K562 (cell line): ENCODE results near the gene ANO6. TPM values are rescaled to one million over a fixed set of nuclear protein-coding genes. Genes with fewer than 3 reads are reported as not detected.

Source experiments
- ATAC-seq: fragments of 200-7000 bp; cut with Tn5 transposase; 3 replicates; pipeline ENCODE4 v1.9.1; 2020; ENCODE audit warnings: moderate library complexity
- BruUV-seq: library from RNA; stranded (reverse); fragments of 400-500 nt; replicated peaks from 2 replicates; lab custom pipeline; 2021; lab: Mats Ljungman, UMichigan
- CTCF ChIA-PET: fragments of 300-600 bp; formaldehyde crosslinking; extraction: SDS; loops from one replicate; lab custom pipeline; 2021; ENCODE audit warnings: low intra/inter-chr PET ratio; lab: Yijun Ruan, JAX
- POLR2A ChIA-PET: fragments of 300-600, 350-650 bp; sonication (Branson Sonifier 250); formaldehyde crosslinking; extraction: SDS; loops from one replicate; lab custom pipeline; 2021; ENCODE audit warnings: antibody characterized with exemption, inconsistent platforms; lab: Yijun Ruan, JAX
- DNase-seq, 4 experiments: peaks; one replicate each; pipeline versions ENCODE4 v3.0.0 to v3.0.0-alpha.2; 2011 to 2018; ENCODE audit warnings: low spot score in 3 of 4, mixed read lengths in 3 of 4; ENCODE audit errors: extremely low read depth in 1 of 4
- FAIRE-seq: peaks from 2 replicates; lab custom pipeline; 2011; peaks lifted over from hg19 to GRCh38; lab: Jason Lieb, UNC
- H2AFZ ChIP-seq: 2 replicates; pipeline ENCODE4 v1.6.0; 2011; ENCODE audit warnings: low read depth, low read length, control low read depth, inconsistent platforms
- H3K27ac ChIP-seq: fragments of 200-600 bp; 3 replicates; pipeline ENCODE4 v1.8.0; 2011; ENCODE audit warnings: low read depth, mild to moderate bottlenecking, control low read depth, inconsistent platforms, low read length, moderate library complexity, mixed read lengths; ENCODE audit errors: extremely low read depth
- H3K27me3 ChIP-seq, 2 experiments: fragments of 300-600 bp in 1 of 2; 2 replicates in 1 of 2; 3 replicates in 1 of 2; pipeline versions ENCODE4 v1.6.0 to v1.8.0; 2011; ENCODE audit warnings: inconsistent platforms in 2 of 2, low read length in 2 of 2, mild to moderate bottlenecking in 1 of 2, mixed read lengths in 1 of 2, moderate library complexity in 1 of 2; ENCODE audit not compliant: control insufficient read depth in 2 of 2, insufficient read depth in 2 of 2
- H3K36me3 ChIP-seq: fragments of 300-600 bp; 3 replicates; pipeline ENCODE4 v1.8.0; 2011; ENCODE audit warnings: mild to moderate bottlenecking, low read length, inconsistent platforms; ENCODE audit not compliant: control insufficient read depth, insufficient read depth
- H3K4me1 ChIP-seq, 2 experiments: fragments of 200-600 bp in 1 of 2; replicated peaks in 1 of 2; 2 replicates in 1 of 2; 3 replicates in 1 of 2; pipeline versions ENCODE4 v1.5.1 to v1.8.0; 2011; ENCODE audit warnings: inconsistent platforms in 2 of 2, low read length in 2 of 2, mild to moderate bottlenecking in 1 of 2, mixed read lengths in 1 of 2, moderate library complexity in 1 of 2; ENCODE audit not compliant: control insufficient read depth in 2 of 2, insufficient read depth in 2 of 2
- H3K4me2 ChIP-seq: 2 replicates; pipeline ENCODE4 v1.6.1; 2011; ENCODE audit warnings: low read length, control low read depth, inconsistent platforms, mixed read lengths; ENCODE audit not compliant: insufficient read depth
- H3K4me3 ChIP-seq: fragments of 200-600 bp; sonication (generic), shearing (Covaris generic); 2 replicates; pipeline ENCODE4 v1.5.1; 2016; ENCODE audit warnings: control low read depth, inconsistent platforms
- H3K79me2 ChIP-seq: fragments of 200-600 bp; 3 replicates; pipeline ENCODE4 v1.8.0; 2011; ENCODE audit warnings: low read length, inconsistent platforms; ENCODE audit not compliant: control insufficient read depth, insufficient read depth
- H3K9ac ChIP-seq, 2 experiments: 2 replicates each; pipeline versions ENCODE4 v1.6.0 to v1.6.1; 2011; ENCODE audit warnings: low read depth in 2 of 2, low read length in 2 of 2, control low read depth in 1 of 2, inconsistent platforms in 1 of 2, mild to moderate bottlenecking in 1 of 2, mixed read lengths in 1 of 2; ENCODE audit not compliant: insufficient read depth in 1 of 2
- H3K9me1 ChIP-seq: one replicate; pipeline ENCODE4 v1.6.0; 2011; ENCODE audit warnings: inconsistent platforms, mild to moderate bottlenecking, low read length, moderate library complexity; ENCODE audit not compliant: control insufficient read depth, insufficient read depth
- H3K9me3 ChIP-seq: replicated peaks from 2 replicates; pipeline ENCODE4 v1.5.1; 2011; ENCODE audit warnings: low read depth, low read length, inconsistent platforms; ENCODE audit not compliant: control insufficient read depth, insufficient read depth
- H4K20me1 ChIP-seq: replicated peaks from 2 replicates; pipeline ENCODE4 v1.6.1; 2011; ENCODE audit warnings: low read length, inconsistent platforms, mixed read lengths; ENCODE audit not compliant: control insufficient read depth, insufficient read depth
- BRD4 ChIP-seq: fragments of 200-600 bp; sonication (generic); IDR thresholded peaks from 2 replicates; pipeline ENCODE4 v1.6.1; 2017; ENCODE audit warnings: inconsistent platforms
- CSDE1 ChIP-seq, 2 experiments: fragments of 450-650 bp; IDR thresholded peaks; 2 replicates each; pipeline ENCODE4 v1.6.1; 2016; ENCODE audit warnings: mild to moderate bottlenecking in 1 of 2
- DLX4 ChIP-seq: fragments of 250-450 bp; sonication (Bioruptor Pico); IDR thresholded peaks from 2 replicates; pipeline ENCODE4 v1.6.1; 2021; ENCODE audit warnings: mild to moderate bottlenecking
- E2F3 ChIP-seq: fragments of 250-450 bp; sonication (Bioruptor Pico); IDR thresholded peaks from 2 replicates; pipeline ENCODE4 v1.4.0; 2020; ENCODE audit warnings: mild to moderate bottlenecking
- HMBOX1 ChIP-seq: sonication (generic); IDR thresholded peaks from 2 replicates; pipeline ENCODE4 v1.6.1; 2016
- HNRNPL ChIP-seq: fragments of 200-400 bp; formaldehyde crosslinking; IDR thresholded peaks from 2 replicates; pipeline ENCODE4 v1.6.1; 2017; ENCODE audit warnings: low read depth, mild to moderate bottlenecking, low read length
- ID3 ChIP-seq, 2 experiments: fragments of 250-450 bp in 1 of 2; fragments of 450-650 bp in 1 of 2; sonication (Bioruptor Pico) in 1 of 2; IDR thresholded peaks; 2 replicates each; pipeline versions ENCODE4 v1.6.1 to v1.8.0; 2016 to 2021; ENCODE audit warnings: mild to moderate bottlenecking in 2 of 2, moderate library complexity in 2 of 2, missing compliant biosample characterization in 1 of 2, missing genetic modification characterization in 1 of 2
- IFI16 ChIP-seq: fragments of 250-450 bp; sonication (Bioruptor Pico); IDR thresholded peaks from 2 replicates; pipeline ENCODE4 v2.1.2; 2022; ENCODE audit warnings: mild to moderate bottlenecking, inconsistent platforms
- MEF2D ChIP-seq: conservative IDR thresholded peaks from 2 replicates; pipeline ENCODE4 v1.6.1; 2016; ENCODE audit warnings: low read depth, missing genetic modification characterization, missing compliant biosample characterization
- MIER1 ChIP-seq: fragments of 450-650 bp; IDR thresholded peaks from 2 replicates; pipeline ENCODE4 v1.6.1; 2016; ENCODE audit warnings: antibody characterized with exemption, mild to moderate bottlenecking, low read depth
- NFE2L1 ChIP-seq: fragments of 450-650 bp; IDR thresholded peaks from 2 replicates; pipeline ENCODE4 v1.6.1; 2016; ENCODE audit warnings: missing genetic modification characterization, low read depth, mild to moderate bottlenecking, missing compliant biosample characterization, moderate library complexity, borderline replicate concordance
- NR1H2 ChIP-seq: sonication (generic); formaldehyde crosslinking; IDR thresholded peaks from 2 replicates; pipeline ENCODE4 v1.4.0; 2020; ENCODE audit warnings: mild to moderate bottlenecking, missing genetic modification reagents
- PKNOX1 ChIP-seq: fragments of 450-650 bp; IDR thresholded peaks from 2 replicates; pipeline ENCODE4 v1.6.1; 2016
- RCOR1 ChIP-seq, 2 experiments: IDR thresholded peaks; 2 replicates each; pipeline ENCODE4 v1.6.1; 2012; ENCODE audit warnings: low read depth in 2 of 2, low read length in 2 of 2, borderline replicate concordance in 1 of 2, improper control_type of control experiment in 1 of 2
- SIN3A ChIP-seq, 2 experiments: fragments of 150-350 bp in 1 of 2; IDR thresholded peaks; 2 replicates each; pipeline ENCODE4 v1.6.1; 2011 to 2016; ENCODE audit warnings: borderline replicate concordance in 2 of 2, low read depth in 2 of 2, low read length in 2 of 2, mild to moderate bottlenecking in 2 of 2, moderate library complexity in 2 of 2; ENCODE audit not compliant: control insufficient read depth in 1 of 2
- TRIM24 ChIP-seq, 2 experiments: fragments of 450-650 bp; IDR thresholded peaks; 2 replicates each; pipeline ENCODE4 v1.6.1; 2016
- ZBTB1 ChIP-seq: sonication (generic); formaldehyde crosslinking; IDR thresholded peaks from 2 replicates; pipeline ENCODE4 v1.8.1; 2023; ENCODE audit warnings: missing genetic modification reagents, low read depth, mild to moderate bottlenecking, borderline replicate concordance
- ZFP1 ChIP-seq: fragments of 450-650 bp; formaldehyde crosslinking; IDR thresholded peaks from 2 replicates; pipeline ENCODE4 v1.4.0; 2020; ENCODE audit warnings: mild to moderate bottlenecking, mixed read lengths
- ZNF584 ChIP-seq: fragments of 200-800 bp; sonication (Bioruptor generic); IDR thresholded peaks from 2 replicates; pipeline ENCODE4 v1.6.1; 2016; ENCODE audit warnings: low read depth, mild to moderate bottlenecking, missing genetic modification characterization, missing compliant biosample characterization
- WGBS: fragments of 100-300 bp; shearing (Covaris generic); methylation state at CpG from one replicate; pipeline ENCODE4 v1.1.6; 2016; ENCODE audit warnings: low coverage, mixed read lengths; ENCODE audit not compliant: insufficient coverage; ENCODE audit errors: missing lambda C conversion rate; 5-methylcytosine and 5-hydroxymethylcytosine counted together
- in situ Hi-C: fragments of 300-500 bp; cut with MboI; formaldehyde crosslinking; loops from 4 replicates; pipeline ENCODE4 v1.15.0; 2018; ENCODE audit warnings: inconsistent platforms, mixed read lengths
- intact Hi-C: fragments of 100-400 bp; cut with micrococcal nuclease; formaldehyde crosslinking; loops from 2 replicates; pipeline ENCODE4 v1.14.2; 2022
- polyA plus RNA-seq, 8 experiments: library from polyadenylated mRNA; depleted of rRNA in 4 of 8; stranded (reverse) in 5 of 8; unstranded in 3 of 8; fragments of >200 nt; fragmentation: Nextera tagmentation in 2 of 8; fragmentation: Illumina TruSeq in 1 of 8; extraction: Ambion mirVana in 2 of 8; extraction: Trizol in 1 of 8; gene quantifications; 2 replicates each; pipeline versions ENCODE4 v1.2.1 to v1.2.3, GENCODE V29; 2011 to 2014; ENCODE audit warnings: inconsistent platforms in 1 of 8, missing spikeins in 1 of 8
- total RNA-seq, 7 experiments: library from RNA; depleted of rRNA in 6 of 7; stranded (reverse); fragments of >200 nt in 6 of 7; fragmentation: Illumina TruSeq in 2 of 7; extraction: Trizol in 2 of 7; gene quantifications; 2 replicates each; pipeline versions ENCODE4 v1.2.1 to v1.2.3, GENCODE V29; 2011 to 2021; ENCODE audit warnings: low replicate concordance in 1 of 7

ANO6 gene
- total and polyA plus RNA-seq, 9 of the 15 experiments (the other 6 are each of a cell fraction or from before 2014, with no cell fraction given) = 3.5 to 24.7 (median 20.3) TPM

GRCh38 chr12:45208604-45209487, 7.0 kb upstream of the ANO6 start:
- Histone ChIP-seq H2AFZ (no peak overlapping the region), H3K9ac (peak overlapping the region in 1 of 2 experiments; percentile 1; a peak in 1 of 4 replicates), H3K9me1 (no peaks in the 10 kb centered on the region), H3K4me3 (no peak overlapping the region), H3K79me2 (no peaks in the 10 kb centered on the region), H4K20me1 (no peaks in the 10 kb centered on the region), H3K27me3 (no peaks in the 10 kb centered on the region), H3K27ac (no peak overlapping the region), H3K9me3 (no peaks in the 10 kb centered on the region), H3K4me1 (peaks cover 0 to 13% of the 10 kb centered on the region in 2 experiments; a peak in 3 of 5 replicates), H3K36me3 (no peaks in the 10 kb centered on the region), H3K4me2 (no peak overlapping the region)
- POLR2A ChIA-PET = interaction anchor here (0.6 kb wide), 2 partner anchors 15 to 22 kb away, joined by 3 read pairs; no protein-coding TSS in a partner anchor
- no TSS peak for BruUV-seq
- in situ Hi-C loops (no loop called here), intact Hi-C loops (no loop called here)
- FAIRE-seq = no peak
- 71% methylated on average over 9 of the region's 9 CpGs for WGBS
- CTCF ChIA-PET = no interaction called here
- DNase-seq = peak in 1 of 4 experiments; percentile 47
- peak; percentile 90 for ATAC-seq
- TF ChIP-seq NR1H2 (CRISPR knock-in tag) (no peak), TRIM24 (IDR thresholded peaks at IDR 0.05) (peak; percentile 22 to 46; a peak in 1 of 4 replicates), NFE2L1 (tag) (no peak), ID3 (CRISPR knock-in tag; IDR thresholded peaks at IDR 0.05) (no peak), ID3 (tag; IDR thresholded peaks at IDR 0.05) (no peak), E2F3 (CRISPR knock-in tag) (no peak), MEF2D (no peak), SIN3A (IDR thresholded peaks at IDR 0.05; ENCODE audit: borderline replicate concordance in 2 of 2, control insufficient read depth in 1 of 2, low read depth in 2 of 2, low read length in 2 of 2) (no peak), ZBTB1 (no peak), CSDE1 (IDR thresholded peaks at IDR 0.05) (no peak), IFI16 (CRISPR knock-in tag) (no peak), HMBOX1 (no peak), BRD4 (no peak), MIER1 (no peak), ZFP1 (CRISPR knock-in tag) (no peak), ZNF584 (CRISPR knock-in tag) (peak; percentile 65; the same call in 1 of the 2 replicates), PKNOX1 (peak; percentile 49; the same call in 1 of the 2 replicates), HNRNPL (no peak), RCOR1 (IDR thresholded peaks at IDR 0.05; ENCODE audit: borderline replicate concordance in 1 of 2, low read depth in 2 of 2, low read length in 2 of 2) (peak in 1 of 2 experiments; percentile 58; a peak in 1 of 4 replicates), DLX4 (CRISPR knock-in tag) (no peak)
